Measurements from ENCODE around the gene CCDC192.
"Not testable (repeated sequence)": the region's sequence is repeated elsewhere in the genome, so short reads cannot be mapped to it uniquely, and the experiment has no call there.

The CCDC192 gene

DNA sequence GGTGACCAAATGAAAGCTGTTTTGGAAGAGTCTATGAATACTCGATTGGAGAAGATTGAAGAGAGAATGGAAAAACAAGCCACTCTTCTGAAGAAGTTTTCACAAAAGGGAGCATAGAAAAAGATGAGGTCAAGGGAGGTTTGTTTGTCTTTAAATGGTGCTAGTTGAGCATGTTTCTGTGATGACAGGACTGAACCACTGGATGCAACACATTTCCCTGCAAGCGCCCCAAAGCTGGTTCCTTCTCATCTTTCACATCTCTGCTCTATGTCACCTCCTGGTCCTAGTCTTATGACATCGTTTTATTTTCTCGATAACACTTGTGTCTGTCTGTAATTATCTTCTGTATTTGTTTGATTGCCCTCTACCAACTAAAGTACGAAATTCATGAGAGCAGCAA is 3.8 kb upstream of the CCDC192 start:
- no peak for DNase-seq (ENCODE audit: low spot score)

- DNase-seq (ENCODE audit: low spot score): no peak
Measured at GRCh38 chr5:127700237-127700766, 2.9 kb upstream of the CCDC192 start.

GRCh38 chr5:127702434-127702833 is 757 bp upstream of the CCDC192 start:
- DNase-seq (ENCODE audit: low spot score): no peak

DNA sequence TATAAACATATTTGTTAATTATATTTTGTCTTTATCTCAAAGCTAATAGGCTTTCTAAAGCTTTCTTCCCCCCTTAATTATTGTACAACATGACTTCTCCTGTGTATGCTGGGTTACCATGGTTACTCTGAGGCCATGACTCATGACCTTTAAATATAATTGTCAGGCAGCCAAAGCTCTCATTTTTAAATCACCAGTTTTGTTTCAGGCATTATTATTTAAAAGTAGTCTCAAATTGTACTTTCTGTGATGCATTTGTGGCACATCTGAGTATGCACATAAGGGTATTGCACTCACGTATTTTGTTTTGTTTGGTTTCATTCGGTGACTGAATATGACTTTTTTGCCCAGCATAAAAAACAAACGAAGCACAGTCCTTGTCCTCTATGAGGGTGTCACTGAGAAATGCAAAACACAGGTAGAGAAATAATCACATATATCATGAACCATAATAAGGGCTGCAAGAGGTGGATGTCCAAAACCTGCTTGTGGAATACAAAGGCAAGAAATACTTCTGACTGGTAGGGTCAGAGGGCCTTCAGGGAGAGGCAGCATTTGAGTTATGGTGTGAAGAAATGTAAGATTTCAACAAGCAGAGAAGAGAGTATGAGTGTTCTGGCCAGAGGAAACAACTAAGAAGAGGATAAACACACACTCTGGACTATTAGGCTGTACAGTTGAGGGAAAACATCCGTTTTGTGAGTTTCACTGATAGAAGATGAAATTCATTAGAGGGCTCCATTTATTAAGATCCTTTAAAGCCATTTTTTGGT is 2.1 kb downstream of the CCDC192 start:
- no peak for DNase-seq (ENCODE audit: low spot score)

DNA sequence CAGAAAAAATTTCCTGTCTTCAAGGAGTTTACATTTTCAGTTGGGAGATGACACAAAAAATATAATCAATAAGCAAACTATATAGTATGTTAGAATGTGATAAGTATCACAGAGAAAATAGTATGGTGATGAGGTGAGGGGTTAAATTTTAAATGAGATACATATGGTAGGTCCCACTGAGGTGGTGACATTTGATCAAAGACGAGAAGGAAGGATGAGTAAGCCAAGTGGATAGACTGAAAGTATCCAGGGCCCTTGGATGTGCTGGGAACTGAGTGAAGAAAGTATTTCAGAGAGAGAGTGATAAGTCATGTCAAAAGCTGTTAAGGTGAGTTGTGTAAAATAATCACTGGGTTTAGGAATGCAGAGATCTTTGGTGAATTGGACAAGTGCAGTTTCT is 3.5 kb downstream of the CCDC192 start:
- no peak for DNase-seq (ENCODE audit: low spot score)

- DNase-seq (ENCODE audit: low spot score): no peak
Measured at GRCh38 chr5:127707209-127707608, 4.0 kb downstream of the CCDC192 start.

- DNase-seq (ENCODE audit: low spot score): not testable (repeated sequence)
Measured at GRCh38 chr5:127713083-127713482, 9.9 kb downstream of the CCDC192 start.

- DNase-seq (ENCODE audit: low spot score): no peak
Measured at GRCh38 chr5:127718181-127718580, 15.0 kb downstream of the CCDC192 start.

- no peak for DNase-seq (ENCODE audit: low spot score)
Measured at GRCh38 chr5:127723571-127723970, 20.4 kb downstream of the CCDC192 start.

DNA sequence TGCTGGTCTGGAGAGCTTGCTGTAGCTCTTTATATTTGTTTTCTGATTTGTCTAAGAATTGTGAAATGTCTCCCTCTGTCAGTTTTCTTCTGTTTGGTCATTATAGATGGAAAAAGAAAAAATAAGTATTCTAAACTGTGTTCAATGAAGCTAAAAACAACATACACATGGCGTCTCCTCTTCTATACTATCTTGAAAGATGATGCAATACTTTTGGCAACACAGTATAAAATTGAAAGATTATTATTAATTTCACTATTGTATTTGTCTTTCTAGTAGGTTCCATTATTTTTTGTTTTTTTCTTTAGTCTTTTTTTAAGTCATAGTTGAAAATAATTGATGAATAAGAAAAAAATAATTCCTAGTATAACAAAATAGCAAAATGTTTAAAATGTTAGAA is 22.5 kb downstream of the CCDC192 start:
- DNase-seq (ENCODE audit: low spot score): no peak

DNA sequence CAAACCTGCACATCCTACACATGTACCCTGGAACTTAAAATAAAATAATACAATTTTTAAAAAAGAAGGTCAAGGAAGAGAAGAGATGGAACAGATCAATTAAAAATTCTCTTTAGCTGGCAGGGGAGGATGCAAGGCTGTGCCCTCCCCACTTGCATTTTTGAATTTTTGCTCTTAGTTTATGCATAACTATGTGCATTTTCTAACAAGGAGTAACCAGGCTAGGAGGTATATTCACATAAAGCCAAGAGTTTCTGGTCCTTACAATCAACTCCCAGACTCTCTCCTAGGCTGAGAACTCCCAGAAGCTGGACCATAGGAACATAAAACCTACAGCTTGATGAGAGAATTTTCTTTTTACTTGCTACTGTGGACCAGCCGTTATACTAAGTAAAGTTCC is 29.8 kb downstream of the CCDC192 start:
- no peak for DNase-seq (ENCODE audit: low spot score)

DNA sequence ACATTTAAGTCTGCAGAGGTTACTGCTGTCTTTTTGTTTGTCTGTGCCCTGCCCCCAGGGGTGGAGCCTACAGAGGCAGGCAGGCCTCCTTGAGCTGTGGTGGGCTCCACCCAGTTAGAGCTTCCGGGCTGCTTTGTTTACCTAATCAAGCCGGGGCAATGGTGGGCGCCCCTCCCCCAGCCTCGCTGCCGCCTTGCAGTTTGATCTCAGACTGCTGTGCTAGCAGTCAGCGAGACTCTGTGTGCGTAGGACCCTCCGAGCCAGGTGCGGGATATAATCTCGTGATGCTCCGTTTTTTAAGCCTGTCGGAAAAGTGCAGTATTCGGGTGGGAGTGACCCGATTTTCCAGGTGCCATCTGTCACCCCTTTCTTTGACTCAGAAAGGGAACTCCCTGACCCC is 36.2 kb downstream of the CCDC192 start:
- DNase-seq (ENCODE audit: low spot score): not testable (repeated sequence)

DNA sequence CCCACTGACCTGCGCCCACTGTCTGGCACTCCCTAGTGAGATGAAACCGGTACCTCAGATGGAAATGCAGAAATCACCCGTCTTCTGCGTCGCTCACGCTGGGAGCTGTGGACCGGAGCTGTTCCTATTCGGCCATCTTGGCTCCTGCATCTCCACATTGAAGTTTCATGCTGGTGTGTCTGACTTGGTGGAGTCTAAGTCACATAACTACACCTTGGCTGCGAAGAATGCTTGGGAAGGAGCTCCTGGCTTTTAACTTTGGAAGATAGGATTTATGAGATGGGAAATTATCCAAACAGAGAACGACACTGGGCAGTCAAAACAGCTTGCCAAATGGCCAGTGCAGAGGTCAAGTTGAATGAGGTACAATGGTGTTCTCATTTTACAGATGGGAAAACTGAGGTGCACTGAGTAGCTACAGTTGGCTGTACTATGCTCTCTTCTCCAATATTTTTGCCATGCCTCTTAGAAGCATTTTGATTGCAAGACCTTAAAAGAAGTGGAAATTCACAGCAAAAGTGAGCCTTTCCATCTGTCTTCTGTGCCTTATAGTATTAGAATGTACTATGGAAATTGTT is 36.7 kb downstream of the CCDC192 start:
- DNase-seq (ENCODE audit: low spot score): no peak

DNA sequence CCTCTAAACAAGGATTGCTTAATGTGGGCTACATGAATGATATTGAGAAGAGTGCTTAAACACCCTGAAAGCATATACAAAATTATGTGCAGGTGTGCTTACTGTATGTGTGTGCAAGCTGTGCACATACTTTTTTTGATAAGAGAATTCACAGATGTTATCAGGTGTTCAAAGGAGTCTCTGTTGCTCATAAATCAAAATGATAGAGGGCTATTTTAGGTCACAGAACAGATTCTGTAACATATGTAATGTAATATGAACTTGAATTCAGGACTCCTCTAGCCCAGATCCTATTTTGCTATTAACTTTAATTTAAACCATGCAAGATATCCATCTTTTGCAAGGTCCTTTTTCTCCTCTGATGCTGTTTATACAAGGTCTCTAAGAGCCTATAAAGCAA is 38.2 kb downstream of the CCDC192 start:
- no peak for DNase-seq (ENCODE audit: low spot score)

DNA sequence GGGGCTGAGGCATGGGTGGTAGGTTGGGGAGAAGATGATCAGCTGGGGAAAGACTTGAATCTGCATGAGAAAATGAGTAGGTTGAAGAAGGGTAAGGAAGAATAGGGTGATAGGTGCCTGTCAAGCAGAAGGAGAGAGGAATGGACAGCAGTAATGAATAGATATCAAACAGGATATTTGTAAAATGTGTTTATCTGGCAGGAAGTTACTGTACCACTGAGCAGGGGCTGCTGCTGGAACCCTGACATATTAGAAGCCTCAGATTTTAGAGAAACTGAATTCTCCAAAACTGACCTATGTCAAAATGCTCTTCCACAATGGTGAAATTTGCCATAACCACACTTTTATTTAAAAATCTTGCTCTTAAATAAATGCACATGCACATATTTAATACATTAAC is 41.0 kb downstream of the CCDC192 start:
- DNase-seq (ENCODE audit: low spot score): no peak

- no peak for DNase-seq (ENCODE audit: low spot score)
Measured at GRCh38 chr5:127746756-127747155, 43.6 kb downstream of the CCDC192 start.

DNA sequence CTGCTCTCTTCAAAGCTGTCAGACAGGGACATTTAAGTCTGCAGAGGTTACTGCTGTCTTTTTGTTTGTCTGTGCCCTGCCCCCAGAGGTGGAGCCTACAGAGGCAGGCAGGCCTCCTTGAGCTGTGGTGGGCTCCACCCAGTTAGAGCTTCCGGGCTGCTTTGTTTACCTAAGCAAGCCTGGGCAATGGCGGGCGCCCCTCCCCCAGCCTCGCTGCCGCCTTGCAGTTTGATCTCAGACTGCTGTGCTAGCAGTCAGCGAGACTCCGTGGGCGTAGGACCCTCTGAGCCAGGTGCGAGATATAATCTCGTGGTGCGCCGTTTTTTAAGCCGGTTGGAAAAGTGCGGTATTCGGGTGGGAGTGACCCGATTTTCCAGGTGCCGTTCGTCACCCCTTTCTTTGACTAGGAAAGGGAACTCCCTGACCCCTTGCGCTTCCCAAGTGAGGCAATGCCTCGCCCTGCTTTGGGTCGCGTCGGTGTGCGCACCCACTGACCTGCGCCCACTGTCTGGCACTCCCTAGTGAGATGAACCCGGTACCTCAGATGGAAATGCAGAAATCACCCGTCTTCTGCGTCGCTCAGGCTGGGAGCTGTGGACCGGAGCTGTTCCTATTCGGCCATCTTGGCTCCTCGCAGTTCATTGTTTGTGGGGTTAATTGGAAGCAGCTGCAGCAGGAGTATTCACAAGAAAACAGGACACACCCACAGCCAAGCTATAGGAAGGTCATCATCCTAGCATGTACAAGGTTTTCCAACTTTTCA is 49.5 kb downstream of the CCDC192 start:
- DNase-seq (ENCODE audit: low spot score): not testable (repeated sequence)

DNA sequence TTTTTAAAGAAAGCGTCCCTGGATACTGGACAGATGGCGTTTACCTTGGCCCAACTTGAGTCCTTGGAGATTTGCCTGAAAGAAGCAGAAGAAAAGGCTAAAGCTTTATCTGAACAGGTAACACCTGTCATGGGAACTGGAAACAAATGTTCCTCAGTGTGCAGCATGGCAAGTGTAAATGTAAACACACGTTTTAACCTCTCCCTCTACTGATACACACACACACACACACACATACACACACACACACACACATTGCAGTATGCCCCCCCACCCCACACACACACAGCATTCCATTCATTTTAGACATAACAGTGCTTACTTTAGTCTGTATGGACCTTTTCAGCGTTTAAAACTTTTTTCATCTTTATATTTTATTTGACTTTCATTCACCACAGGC is 51.1 kb downstream of the CCDC192 start:
- no peak for DNase-seq (ENCODE audit: low spot score)

DNA sequence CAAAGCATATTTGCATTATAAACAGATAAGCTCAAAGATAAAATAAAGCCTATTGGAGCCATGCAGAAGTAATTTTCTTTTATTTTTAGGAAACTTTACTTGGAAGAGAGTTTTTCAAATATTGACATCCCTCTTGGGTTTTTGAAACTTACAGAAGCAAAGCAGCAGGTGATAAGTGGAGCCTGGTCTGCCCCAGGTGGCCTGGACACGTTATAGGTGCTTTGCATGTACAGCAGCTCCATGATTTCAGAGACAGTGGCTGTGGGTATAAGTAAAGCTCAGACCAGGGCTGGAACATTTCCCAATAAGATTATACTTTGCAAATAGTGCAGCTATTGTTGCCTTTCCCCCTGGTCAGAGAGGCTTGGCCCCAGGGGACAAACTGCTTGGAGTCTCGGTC is 51.5 kb downstream of the CCDC192 start:
- no peak for DNase-seq (ENCODE audit: low spot score)

DNA sequence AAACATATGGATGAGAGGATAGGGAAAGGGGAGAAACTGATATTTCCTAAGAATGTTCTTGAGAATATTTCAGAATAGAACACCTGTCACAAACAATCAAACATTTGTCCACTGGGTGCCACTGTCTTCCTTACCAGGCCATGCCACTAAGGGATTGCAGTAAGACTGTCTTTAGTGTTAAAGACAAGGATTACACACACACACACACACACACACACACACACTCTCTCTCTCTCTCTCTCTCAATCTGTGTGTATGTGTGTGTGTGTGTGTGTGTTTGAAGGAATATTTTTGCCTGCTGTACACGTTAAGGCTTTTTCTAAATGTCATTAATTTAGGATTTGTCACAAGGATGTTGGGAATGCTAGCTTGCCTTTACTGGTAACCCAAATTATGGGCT is 54.4 kb downstream of the CCDC192 start:
- peak; percentile 19 for DNase-seq (ENCODE audit: low spot score)

- no peak for DNase-seq (ENCODE audit: low spot score)
Measured at GRCh38 chr5:127758766-127759283, 55.6 kb downstream of the CCDC192 start.

- DNase-seq (ENCODE audit: low spot score): no peak
Measured at GRCh38 chr5:127761869-127762268, 58.7 kb downstream of the CCDC192 start.

DNA sequence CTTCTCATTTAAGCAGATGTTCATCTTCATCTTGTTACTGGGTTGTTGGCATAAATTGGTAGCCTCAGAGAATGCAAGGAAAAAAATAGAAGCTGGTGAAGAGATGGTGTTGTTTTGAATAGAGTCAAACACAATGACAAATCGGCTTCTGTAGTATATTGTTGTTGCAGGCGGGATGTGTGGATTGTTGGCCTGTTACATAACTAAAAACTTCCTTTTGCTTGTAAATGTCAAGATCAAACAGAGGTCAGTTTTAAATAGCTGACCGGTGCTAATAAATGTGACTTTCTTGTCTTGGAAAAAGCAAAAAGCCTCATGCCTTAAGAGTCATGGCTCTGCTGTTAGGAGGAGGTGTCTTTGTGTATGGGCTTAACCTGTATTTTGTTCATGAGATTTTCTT is 59.2 kb downstream of the CCDC192 start:
- no peak for DNase-seq (ENCODE audit: low spot score)

Data from CD4-positive, alpha-beta T cell treated with Interleukin-2 at 100 ng/mL for 4 hours (primary cell).